GM12875 (cell line): ENCODE measurements around the gene IGF2BP2.
"Not testable (repeated sequence)": the region's sequence is repeated elsewhere in the genome, so short reads cannot be mapped to it uniquely, and the experiment has no call there.

Source experiments
- H3K4me3 ChIP-seq: one replicate; pipeline ENCODE4 v1.5.1; 2011; ENCODE audit warnings: low read depth, low read length, control low read depth
- CTCF ChIP-seq: IDR thresholded peaks from 2 replicates; pipeline ENCODE4 v1.5.1; 2011; ENCODE audit warnings: low read depth, mild to moderate bottlenecking, control low read depth, inconsistent platforms, low read length, moderate library complexity, borderline replicate concordance; ENCODE audit not compliant: insufficient read depth

Gene IGF2BP2

GRCh38 chr3:185647880-185648210 is 177.0 kb downstream of the IGF2BP2 start:
- no peak overlapping the region for H3K4me3 ChIP-seq
- no peak for TF ChIP-seq CTCF

GRCh38 chr3:185647134-185647879 is 177.5 kb downstream of the IGF2BP2 start:
- no peak for TF ChIP-seq CTCF

GRCh38 chr3:185646382-185647133 is 178.3 kb downstream of the IGF2BP2 start:
- H3K4me3 ChIP-seq: no peak overlapping the region
- TF ChIP-seq CTCF: no peak

More at GRCh38 chr3:185647134-185647879, 177.5 kb downstream of the IGF2BP2 start:
- H3K4me3 ChIP-seq: no peak overlapping the region

- no peak overlapping the region for H3K4me3 ChIP-seq
- no peak for TF ChIP-seq CTCF
Measured at GRCh38 chr3:185645596-185646381, 179.1 kb downstream of the IGF2BP2 start.

GRCh38 chr3:185645191-185645590 is 179.7 kb downstream of the IGF2BP2 start:
- not testable (repeated sequence) for H3K4me3 ChIP-seq

GRCh38 chr3:185640308-185640707 is 184.5 kb downstream of the IGF2BP2 start:
- TF ChIP-seq CTCF: no peak
- no peak overlapping the region for H3K4me3 ChIP-seq

- no peak overlapping the region for H3K4me3 ChIP-seq
- no peak for TF ChIP-seq CTCF
Measured at GRCh38 chr3:185639632-185640206, 185.1 kb downstream of the IGF2BP2 start.

GRCh38 chr3:185638651-185639050 is 186.2 kb downstream of the IGF2BP2 start:
- not testable (repeated sequence) for H3K4me3 ChIP-seq
